ENCODE data around the gene RNF123. TPM values are rescaled to one million over a fixed set of nuclear protein-coding genes. Genes with fewer than 3 reads are reported as not detected.
"Not testable (repeated sequence)": the region's sequence is repeated elsewhere in the genome, so short reads cannot be mapped to it uniquely, and the experiment has no call there.

Gene RNF123
- total RNA-seq, 1 donor from 2014 or later: 60.4 TPM

DNA sequence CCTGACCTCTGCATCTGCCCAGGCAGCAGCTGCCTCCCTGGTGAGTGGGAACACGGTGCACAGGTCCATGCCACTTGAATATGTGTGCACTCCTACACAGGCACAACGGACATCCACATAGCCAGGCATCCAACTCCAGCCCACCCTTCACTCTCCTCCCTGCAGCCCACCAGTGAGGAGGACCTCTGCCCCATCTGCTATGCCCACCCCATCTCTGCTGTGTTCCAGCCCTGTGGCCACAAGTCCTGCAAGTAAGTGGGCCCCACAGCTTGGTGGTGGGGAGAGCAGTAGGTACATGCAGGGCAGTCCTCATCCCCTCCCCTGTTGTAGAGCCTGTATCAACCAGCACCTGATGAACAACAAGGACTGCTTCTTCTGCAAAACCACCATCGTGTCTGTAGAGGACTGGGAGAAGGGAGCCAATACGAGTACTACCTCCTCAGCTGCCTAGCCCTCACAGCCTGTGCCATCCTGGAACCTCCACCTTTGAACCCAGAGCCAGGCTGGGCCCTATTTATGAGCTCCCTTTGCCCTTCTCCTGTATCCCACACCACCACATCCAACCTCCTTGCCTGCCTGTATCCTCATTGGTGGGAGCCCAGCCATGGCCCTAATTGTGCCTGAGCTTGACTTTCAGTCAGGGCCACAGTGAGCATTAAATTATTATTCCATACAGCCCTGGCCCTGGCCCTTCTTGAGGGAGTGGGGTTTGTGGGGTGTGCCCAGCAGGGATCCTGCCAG lies 31.7 kb downstream of the RNF123 start:
- DNase-seq: no peak

- no peak for DNase-seq
These were observed 32.2 kb downstream of the RNF123 start for GRCh38 chr3:49721596-49721895.

- DNase-seq: no peak
These were observed 32.8 kb downstream of the RNF123 start for GRCh38 chr3:49721896-49722781.

- DNase-seq: no peak
These were observed 33.5 kb downstream of the RNF123 start for GRCh38 chr3:49722896-49723295.

DNA sequence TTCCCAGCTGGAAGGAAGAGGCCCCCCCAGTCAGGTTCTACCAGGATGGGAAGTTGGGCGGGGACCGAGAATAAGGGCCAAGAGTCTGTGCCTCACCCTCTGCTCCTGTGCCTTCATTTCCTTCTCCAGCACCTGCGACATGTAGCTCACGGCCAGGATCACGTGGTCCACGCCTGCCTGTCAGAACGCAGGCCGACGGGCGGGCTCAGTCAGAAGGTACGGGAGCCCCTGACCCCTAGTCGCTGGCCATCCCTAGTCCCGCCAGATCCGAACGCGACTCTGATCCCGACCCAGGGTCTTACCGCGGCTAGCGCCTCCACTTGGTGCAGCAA lies 33.9 kb downstream of the RNF123 start:
- DNase-seq: peak; percentile 50

GRCh38 chr3:49723628-49724551 lies 34.5 kb downstream of the RNF123 start, which contains the start of gene GMPPB:
GMPPB (minus strand) TSS chr3:49723951; CDS start chr3:49723726, 225 bp downstream.
- peak; percentile 98 for DNase-seq

GRCh38 chr3:49724586-49724985 lies 35.2 kb downstream of the RNF123 start:
- no peak for DNase-seq

- DNase-seq: no peak
These were observed 36.7 kb downstream of the RNF123 start for GRCh38 chr3:49725906-49726681.

DNA sequence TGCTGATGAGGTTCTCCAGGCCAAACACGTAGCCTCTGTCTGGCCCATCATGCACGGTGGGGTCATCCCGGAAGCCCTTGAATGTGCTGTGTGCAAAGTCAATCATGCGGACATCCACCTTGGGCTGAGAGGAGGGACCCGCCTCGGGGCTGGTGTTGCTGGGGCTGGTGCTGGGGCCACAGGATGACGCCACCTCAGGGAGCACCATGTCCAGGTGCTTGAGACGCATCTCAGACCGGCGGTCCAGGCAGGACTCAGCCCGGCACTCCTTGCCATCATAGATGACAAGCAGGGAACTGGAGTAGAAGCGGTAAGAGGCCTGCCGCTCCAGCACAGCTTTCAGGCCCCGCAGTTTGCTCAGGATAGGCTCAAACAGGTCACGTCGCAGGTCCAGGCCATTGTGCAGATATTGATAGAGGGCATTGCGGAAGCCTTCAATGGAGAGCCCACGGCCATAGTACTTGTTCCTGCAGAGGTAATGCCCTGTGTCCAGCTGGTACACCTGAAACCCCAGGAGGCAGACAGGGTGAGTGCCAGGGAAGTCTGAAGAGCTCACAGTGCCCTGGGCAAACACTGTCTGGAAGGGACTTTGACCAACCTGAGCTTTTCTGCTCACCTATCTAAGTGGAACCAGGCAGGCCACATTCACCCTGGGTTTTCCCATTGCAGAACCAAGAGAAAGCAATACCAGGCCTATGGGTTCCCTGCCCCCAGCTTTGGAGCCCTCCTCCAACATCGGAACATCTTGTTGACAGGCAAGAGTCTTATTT lies 38.0 kb downstream of the RNF123 start:
- no peak for DNase-seq

DNA sequence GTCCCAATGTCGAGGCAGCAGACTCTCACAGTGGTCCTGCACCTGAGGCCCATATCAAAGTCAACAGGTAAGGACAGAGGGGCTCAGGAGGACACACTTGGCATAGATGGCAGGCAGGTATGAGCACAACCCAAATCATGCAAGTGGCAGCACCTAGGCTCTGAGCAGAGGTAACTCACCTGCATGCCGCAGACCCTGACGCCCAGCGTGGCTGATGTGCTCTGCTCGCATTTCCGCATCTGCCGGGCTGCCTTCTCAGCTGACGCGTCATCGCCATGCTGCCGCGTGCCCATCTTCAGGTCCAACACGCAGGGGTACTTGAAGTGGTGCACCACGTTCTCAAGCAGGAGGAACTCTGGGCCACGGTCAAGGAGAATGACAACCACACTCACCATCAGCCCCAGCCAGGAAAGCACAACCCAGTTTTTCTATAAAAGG lies 38.6 kb downstream of the RNF123 start:
- no peak for DNase-seq

- no peak for DNase-seq
These were observed 40.7 kb downstream of the RNF123 start for GRCh38 chr3:49729966-49730609.

GRCh38 chr3:49732597-49732996 lies 43.2 kb downstream of the RNF123 start:
- DNase-seq: no peak

GRCh38 chr3:49733551-49733950 lies 44.2 kb downstream of the RNF123 start:
- DNase-seq: no peak

GRCh38 chr3:49734752-49735151 lies 45.4 kb downstream of the RNF123 start:
- DNase-seq: no peak

GRCh38 chr3:49738067-49738713 lies 48.8 kb downstream of the RNF123 start:
- DNase-seq: no peak

DNA sequence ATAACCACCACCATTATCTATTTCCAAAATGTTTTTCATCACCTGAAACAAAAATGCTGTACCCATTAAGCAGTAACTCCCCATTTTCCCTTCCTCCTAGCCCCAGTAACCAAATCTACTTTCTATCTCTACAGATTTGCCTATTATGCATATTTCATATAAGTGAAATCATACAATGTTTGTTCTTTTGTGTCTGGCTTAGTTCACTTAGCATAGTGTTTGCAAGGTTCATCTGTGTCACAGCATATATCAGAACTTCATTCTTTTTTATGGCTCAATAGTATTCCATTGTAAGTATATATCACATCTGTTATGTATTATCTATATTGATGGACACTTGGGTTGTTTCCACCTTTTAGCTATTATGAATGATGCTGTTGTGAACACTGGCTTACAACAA lies 51.1 kb downstream of the RNF123 start:
- DNase-seq: no peak

DNA sequence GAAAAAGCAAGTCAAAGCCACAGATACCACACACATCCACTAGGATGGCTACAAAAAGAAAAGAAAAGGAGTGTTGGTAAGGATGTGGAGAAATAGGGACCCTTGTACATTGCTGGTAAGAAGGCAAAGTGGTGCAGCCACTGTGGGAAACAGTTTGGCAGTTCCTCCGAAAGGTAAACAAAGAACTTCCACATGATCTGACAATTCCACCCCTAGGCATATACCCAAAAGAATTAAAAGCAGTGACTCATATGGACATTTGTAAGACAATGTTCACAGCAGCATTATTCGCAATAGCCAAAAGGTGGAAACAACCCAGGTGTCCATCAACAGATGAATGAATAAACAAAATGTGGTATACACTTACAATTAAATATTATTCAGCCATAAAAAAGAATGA lies 56.6 kb downstream of the RNF123 start:
- no peak for DNase-seq

- DNase-seq: no peak
These were observed 58.6 kb downstream of the RNF123 start for GRCh38 chr3:49747792-49748480.

DNA sequence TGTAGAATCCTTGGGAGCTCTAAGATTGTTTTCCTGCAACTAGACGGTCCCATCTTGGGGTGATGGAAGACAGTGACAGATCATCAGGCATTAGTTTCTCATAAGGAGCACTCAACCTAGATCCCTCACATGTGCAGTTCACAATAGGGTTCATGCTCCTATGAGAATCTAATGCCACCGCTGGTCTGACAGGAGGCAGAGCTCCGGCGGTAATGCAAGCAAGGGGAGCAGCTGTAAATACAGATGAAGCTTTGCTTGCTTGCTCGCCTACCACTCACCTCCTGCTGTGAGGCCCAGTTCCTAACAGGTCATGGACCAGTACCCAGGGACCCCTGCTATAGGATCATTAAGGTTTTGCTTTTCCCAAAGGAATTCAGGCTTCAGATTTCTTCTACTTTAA lies 59.5 kb downstream of the RNF123 start:
- DNase-seq: not testable (repeated sequence)

Measured in tongue (tissue), 2 donors.